KG1 (cell line): ENCODE measurements around the gene MBNL1.
A peak's percentile ranks its signal among the peaks of the same experiment; 100 is the strongest.
"Not testable (repeated sequence)": the region's sequence is repeated elsewhere in the genome, so short reads cannot be mapped to it uniquely, and the experiment has no call there.

ENCODE experiments used
- DNase-seq: peaks from one replicate; lab custom pipeline; 2025; lab: John Stamatoyannopoulos, UW

Gene MBNL1

GRCh38 chr3:152350139-152350538 is 81.4 kb downstream of the MBNL1 start:
- no peak for DNase-seq

GRCh38 chr3:152350776-152351175 is 82.0 kb downstream of the MBNL1 start:
- no peak for DNase-seq

- DNase-seq, result no peak
Observed at GRCh38 chr3:152352554-152352953, 83.8 kb downstream of the MBNL1 start.

- no peak for DNase-seq
Observed at GRCh38 chr3:152353578-152353977, 84.8 kb downstream of the MBNL1 start.

- DNase-seq, result no peak
Observed at GRCh38 chr3:152355744-152356665, 87.3 kb downstream of the MBNL1 start.

GRCh38 chr3:152356870-152357276 is 88.1 kb downstream of the MBNL1 start:
- no peak for DNase-seq

- no peak for DNase-seq
Observed at GRCh38 chr3:152357587-152357986, 88.9 kb downstream of the MBNL1 start.

GRCh38 chr3:152359385-152360248 is 90.9 kb downstream of the MBNL1 start:
- no peak for DNase-seq

- no peak for DNase-seq
Observed at GRCh38 chr3:152360302-152360701, 91.6 kb downstream of the MBNL1 start.

GRCh38 chr3:152360966-152361365 is 92.2 kb downstream of the MBNL1 start:
- DNase-seq, result no peak

GRCh38 chr3:152362086-152362485 is 93.4 kb downstream of the MBNL1 start:
- no peak for DNase-seq

- no peak for DNase-seq
Observed at GRCh38 chr3:152364237-152364636, 95.5 kb downstream of the MBNL1 start.

GRCh38 chr3:152365126-152365525 is 96.4 kb downstream of the MBNL1 start:
- no peak for DNase-seq

- DNase-seq, result no peak
Observed at GRCh38 chr3:152365766-152366593, 97.3 kb downstream of the MBNL1 start.

- not testable (repeated sequence) for DNase-seq
Observed at GRCh38 chr3:152367192-152367591, 98.5 kb downstream of the MBNL1 start.

GRCh38 chr3:152372633-152373032 is 103.9 kb downstream of the MBNL1 start:
- DNase-seq, result not testable (repeated sequence)

- DNase-seq, result no peak
Observed at GRCh38 chr3:152373379-152373778, 104.7 kb downstream of the MBNL1 start.

GRCh38 chr3:152374262-152374990 is 105.7 kb downstream of the MBNL1 start:
- no peak for DNase-seq

- DNase-seq, result no peak
Observed at GRCh38 chr3:152375546-152375945, 106.8 kb downstream of the MBNL1 start.

- peak; percentile 45 for DNase-seq
Observed at GRCh38 chr3:152376351-152377183, 107.8 kb downstream of the MBNL1 start.
